H1 (cell line): ENCODE measurements around the gene SUB1. TPM values are rescaled to one million over a fixed set of nuclear protein-coding genes. Genes with fewer than 3 reads are reported as not detected.

ENCODE experiments used
- CTCF ChIA-PET: fragments of 300-600 bp; sonication (Branson Sonifier 250); formaldehyde crosslinking; loops from one replicate; lab custom pipeline; 2021; ENCODE audit not compliant: partially characterized antibody; lab: Charles Lee
- POLR2A ChIA-PET: fragments of 300-600 bp; sonication (Branson Sonifier 250); formaldehyde crosslinking; loops from one replicate; lab custom pipeline; 2021; ENCODE audit warnings: inconsistent platforms; ENCODE audit not compliant: partially characterized antibody; lab: Charles Lee
- DNase-seq, 2 experiments: peaks; one replicate each; pipeline versions ENCODE4 v3.0.0 to v3.0.0-alpha.2; 2010 to 2022; ENCODE audit warnings: low spot score in 2 of 2, low read depth in 1 of 2, mixed read lengths in 1 of 2
- FAIRE-seq: peaks from 2 replicates; lab custom pipeline; 2011; peaks lifted over from hg19 to GRCh38; lab: Jason Lieb, UNC
- H2AFZ ChIP-seq: 2 replicates; pipeline ENCODE4 v1.8.1; 2012; ENCODE audit warnings: low read length, inconsistent platforms
- H2AK5ac ChIP-seq: 2 replicates; pipeline ENCODE4 v1.6.1; 2013; ENCODE audit warnings: low read depth, low read length
- H2BK120ac ChIP-seq: replicated peaks from 2 replicates; pipeline ENCODE3; 2013; ENCODE audit warnings: low read depth, low read length, inconsistent platforms
- H2BK12ac ChIP-seq: 2 replicates; pipeline ENCODE4 v1.6.1; 2013; ENCODE audit warnings: low read depth, low read length
- H2BK15ac ChIP-seq: 2 replicates; pipeline ENCODE4 v1.6.1; 2013; ENCODE audit warnings: low read length
- H2BK20ac ChIP-seq: 2 replicates; pipeline ENCODE4 v1.6.1; 2013; ENCODE audit warnings: low read length
- H2BK5ac ChIP-seq: 2 replicates; pipeline ENCODE4 v1.6.1; 2013; ENCODE audit warnings: low read depth, low read length
- H3K14ac ChIP-seq: 2 replicates; pipeline ENCODE4 v1.6.1; 2013; ENCODE audit warnings: inconsistent platforms; ENCODE audit not compliant: insufficient read length
- H3K18ac ChIP-seq: 2 replicates; pipeline ENCODE4 v1.6.1; 2013; ENCODE audit warnings: low read length; ENCODE audit errors: extremely low read depth
- H3K23ac ChIP-seq: 2 replicates; pipeline ENCODE4 v1.6.1; 2013; ENCODE audit warnings: inconsistent platforms; ENCODE audit not compliant: insufficient read length
- H3K23me2 ChIP-seq: 2 replicates; pipeline ENCODE4 v1.6.1; 2013; ENCODE audit warnings: low read depth, low read length
- H3K27ac ChIP-seq: 2 replicates; pipeline ENCODE4 v1.6.1; 2011; ENCODE audit warnings: low read depth, low read length, inconsistent platforms
- H3K27me3 ChIP-seq, 4 experiments: replicated peaks in 1 of 4; 1 replicate in 1 of 4; 2 replicates in 3 of 4; pipeline versions ENCODE4 v1.6.1 to v1.8.1; 2011 to 2013; ENCODE audit warnings: low read length in 3 of 4, mild to moderate bottlenecking in 3 of 4, inconsistent platforms in 2 of 4, mixed read lengths in 2 of 4, moderate library complexity in 1 of 4; ENCODE audit not compliant: control insufficient read depth in 3 of 4, insufficient read depth in 3 of 4; ENCODE audit errors: extremely low read depth in 1 of 4
- H3K36me3 ChIP-seq, 4 experiments: 2 replicates each; pipeline versions ENCODE4 v1.6.1 to v1.8.1; 2011 to 2013; ENCODE audit warnings: mild to moderate bottlenecking in 4 of 4, low read length in 3 of 4, moderate library complexity in 2 of 4, control low read depth in 1 of 4, inconsistent platforms in 1 of 4; ENCODE audit not compliant: insufficient read depth in 4 of 4, control insufficient read depth in 2 of 4
- H3K4ac ChIP-seq: replicated peaks from 2 replicates; pipeline ENCODE3; 2013; ENCODE audit warnings: low read length, low read depth, mixed read lengths, inconsistent platforms; ENCODE audit not compliant: insufficient read length
- H3K4me1 ChIP-seq, 4 experiments: replicated peaks in 1 of 4; 1 replicate in 1 of 4; 2 replicates in 3 of 4; pipeline versions ENCODE4 v1.6.1 to v1.8.1; 2011 to 2013; ENCODE audit warnings: low read length in 3 of 4, inconsistent platforms in 2 of 4, mixed read lengths in 1 of 4; ENCODE audit not compliant: insufficient read depth in 4 of 4, control insufficient read depth in 3 of 4
- H3K4me2 ChIP-seq, 2 experiments: 2 replicates each; pipeline versions ENCODE4 v1.6.1 to v1.8.1; 2011 to 2013; ENCODE audit warnings: low read depth in 2 of 2, low read length in 2 of 2, control low read depth in 1 of 2, inconsistent platforms in 1 of 2, mild to moderate bottlenecking in 1 of 2; ENCODE audit not compliant: insufficient read depth in 1 of 2
- H3K4me3 ChIP-seq, 4 experiments: fragments of 200-600, 300-600 bp in 1 of 4; sonication (generic), shearing (Covaris generic), sonication (Bioruptor Twin) in 1 of 4; 2 replicates each; pipeline versions ENCODE4 v1.5.1 to v1.8.1; 2011 to 2016; ENCODE audit warnings: low read length in 4 of 4, low read depth in 3 of 4, control low read depth in 2 of 4, inconsistent platforms in 2 of 4, mild to moderate bottlenecking in 2 of 4, mixed read lengths in 1 of 4, moderate library complexity in 1 of 4; ENCODE audit not compliant: insufficient read depth in 2 of 4; ENCODE audit errors: extremely low read depth in 1 of 4
- H3K56ac ChIP-seq: replicated peaks from 2 replicates; pipeline ENCODE3; 2013; ENCODE audit warnings: low read depth, mild to moderate bottlenecking, mixed read lengths, low read length, inconsistent platforms; ENCODE audit not compliant: insufficient read length
- H3K79me1 ChIP-seq: 2 replicates; pipeline ENCODE4 v1.6.1; 2013; ENCODE audit warnings: low read depth, low read length, control low read depth
- H3K79me2 ChIP-seq, 2 experiments: 2 replicates each; pipeline versions ENCODE4 v1.6.1 to v1.8.1; 2012 to 2013; ENCODE audit warnings: low read length in 2 of 2, mild to moderate bottlenecking in 2 of 2, inconsistent platforms in 1 of 2; ENCODE audit not compliant: insufficient read depth in 2 of 2, control insufficient read depth in 1 of 2
- H3K9ac ChIP-seq, 4 experiments: replicated peaks in 1 of 4; 1 replicate in 1 of 4; 2 replicates in 3 of 4; pipeline versions ENCODE4 v1.6.1 to v1.8.1; 2011 to 2013; ENCODE audit warnings: low read depth in 3 of 4, low read length in 3 of 4, control low read depth in 2 of 4, mild to moderate bottlenecking in 2 of 4, moderate library complexity in 2 of 4, inconsistent platforms in 1 of 4; ENCODE audit errors: extremely low read depth in 1 of 4
- H3K9me3 ChIP-seq, 2 experiments: 2 replicates each; pipeline versions ENCODE4 v1.6.1 to v1.8.1; 2012 to 2013; ENCODE audit warnings: mild to moderate bottlenecking in 2 of 2, moderate library complexity in 2 of 2, control low read depth in 1 of 2, inconsistent platforms in 1 of 2, low read depth in 1 of 2, low read length in 1 of 2, mixed read lengths in 1 of 2; ENCODE audit not compliant: insufficient read depth in 2 of 2
- H4K20me1 ChIP-seq, 2 experiments: replicated peaks in 1 of 2; 2 replicates each; pipeline versions ENCODE3 to v1.8.1; 2011 to 2013; ENCODE audit warnings: inconsistent platforms in 2 of 2, low read length in 2 of 2, mild to moderate bottlenecking in 1 of 2; ENCODE audit not compliant: insufficient read depth in 2 of 2, control insufficient read depth in 1 of 2
- H4K5ac ChIP-seq: 2 replicates; pipeline ENCODE4 v1.6.1; 2013; ENCODE audit warnings: low read length, low read depth, mixed read lengths, inconsistent platforms; ENCODE audit not compliant: insufficient read length
- H4K8ac ChIP-seq: 2 replicates; pipeline ENCODE4 v1.8.0; 2013; ENCODE audit warnings: mild to moderate bottlenecking, moderate library complexity, low read length, inconsistent platforms; ENCODE audit not compliant: insufficient read depth; ENCODE audit errors: extremely low read depth
- H4K91ac ChIP-seq: replicated peaks from 2 replicates; pipeline ENCODE3; 2013; ENCODE audit warnings: low read length, mixed read lengths, inconsistent platforms; ENCODE audit not compliant: insufficient read length
- EZH2 ChIP-seq: fragments of 200-600 bp; sonication (generic); IDR thresholded peaks from 2 replicates; pipeline ENCODE4 v1.7.1; 2012; ENCODE audit warnings: low read depth, mild to moderate bottlenecking, moderate library complexity, low read length, inconsistent platforms; ENCODE audit not compliant: severe bottlenecking
- TEAD4 ChIP-seq: IDR thresholded peaks from 2 replicates; pipeline ENCODE4 v1.6.1; 2012; ENCODE audit warnings: low read depth, low read length, inconsistent platforms, mixed read lengths
- WGBS, 2 experiments: shearing (Covaris generic) in 1 of 2; methylation state at CpG; one replicate each; pipeline versions ENCODE4 v1.1.6 to v1.1.7; 2013 to 2015; ENCODE audit warnings: low lambda C conversion rate in 2 of 2, mixed read lengths in 2 of 2, inconsistent platforms in 1 of 2, low coverage in 1 of 2, missing lambda C conversion rate in 1 of 2; ENCODE audit not compliant: insufficient replicate concordance in 2 of 2, insufficient coverage in 1 of 2, insufficient read length in 1 of 2; ENCODE audit errors: extremely low coverage in 1 of 2, missing lambda C conversion rate in 1 of 2; 5-methylcytosine and 5-hydroxymethylcytosine counted together
- polyA plus RNA-seq, 7 experiments: library from polyadenylated mRNA; depleted of rRNA in 3 of 7; stranded (reverse) in 5 of 7; unstranded in 2 of 7; fragments of >200 nt in 5 of 7; fragments of 200-250 nt in 2 of 7; gene quantifications; 1 replicate in 5 of 7; 2 replicates in 1 of 7; 4 replicates in 1 of 7; pipeline versions ENCODE4 v1.2.1 to v1.2.3, GENCODE V29; 2011 to 2013; ENCODE audit warnings: missing spikeins in 2 of 7, mixed read lengths in 2 of 7
- total RNA-seq: library from RNA; stranded (reverse); fragmentation: NEBNext Ultra II Directional; extraction: Animal tissue kit (Norgen Biotek cat#: 25700); gene quantifications from 2 replicates; pipeline ENCODE4 v1.2.1, GENCODE V29; 2021
- TF ChIP-seq, protein P1 (sequence below): IDR thresholded peaks from 2 replicates; pipeline ENCODE4 v1.6.1; 2011; ENCODE audit warnings: low read length, improper control_type of control experiment

Gene SUB1
- total and polyA plus RNA-seq, 2 of the 8 experiments (the other 6 are each of a cell fraction or from before 2014, with no cell fraction given), result 83.9 to 325 TPM

- Histone ChIP-seq H3K56ac (no peak overlapping the region), H3K79me1 (no peaks in the 10 kb centered on the region), H3K27me3 (no peaks in the 10 kb centered on the region), H4K91ac (no peak overlapping the region), H2BK20ac (no peak overlapping the region), H2BK5ac (no peak overlapping the region), H3K14ac (no peak overlapping the region), H4K20me1 (peaks cover 0 to 2% of the 10 kb centered on the region in 2 experiments), H3K36me3 (peaks cover 0 to 36% (median under 1%) of the 10 kb centered on the region in 4 experiments; a peak in 2 of 8 replicates), H4K8ac (no peak overlapping the region), H3K23ac (no peak overlapping the region), H2BK120ac (no peak overlapping the region), H2AK5ac (no peak overlapping the region), H3K4me2 (no peak overlapping the region), H3K9me3 (no peaks in the 10 kb centered on the region), H3K4ac (no peak overlapping the region), H3K79me2 (no peaks in the 10 kb centered on the region), H3K23me2 (no peaks in the 10 kb centered on the region), H4K5ac (no peak overlapping the region), H2BK15ac (no peak overlapping the region), H3K9ac (no peak overlapping the region), H3K4me1 (no peaks in the 10 kb centered on the region), H3K27ac (no peak overlapping the region), H3K4me3 (no peak overlapping the region), H2BK12ac (no peak overlapping the region), H3K18ac (no peak overlapping the region), H2AFZ (no peak overlapping the region)
- DNase-seq (no peak), FAIRE-seq (no peak)
- POLR2A ChIA-PET, result interaction anchor here (0.7 to 1.4 kb wide), 2 partner anchors 15 to 69 kb away, joined by 3 to 4 read pairs; no protein-coding TSS in a partner anchor
- CTCF ChIA-PET, result interaction anchor here (1.2 kb wide), 1 partner anchor 117 kb away, joined by 3 read pairs; no protein-coding TSS in a partner anchor
- 75% methylated on average over 4 of the region's 4 CpGs; no CpG with 5 or more reads in 1 of the 2 experiments for WGBS, 2 experiments
- no peak for TF ChIP-seq TEAD4
- TF ChIP-seq, protein P1, sequence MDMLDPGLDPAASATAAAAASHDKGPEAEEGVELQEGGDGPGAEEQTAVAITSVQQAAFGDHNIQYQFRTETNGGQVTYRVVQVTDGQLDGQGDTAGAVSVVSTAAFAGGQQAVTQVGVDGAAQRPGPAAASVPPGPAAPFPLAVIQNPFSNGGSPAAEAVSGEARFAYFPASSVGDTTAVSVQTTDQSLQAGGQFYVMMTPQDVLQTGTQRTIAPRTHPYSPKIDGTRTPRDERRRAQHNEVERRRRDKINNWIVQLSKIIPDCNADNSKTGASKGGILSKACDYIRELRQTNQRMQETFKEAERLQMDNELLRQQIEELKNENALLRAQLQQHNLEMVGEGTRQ, result no peak
- no peak for TF ChIP-seq EZH2
Measured at GRCh38 chr5:32604800-32605765, 19.7 kb downstream of the SUB1 start.
